WERI-Rb-1 (cell line): Measurements from ENCODE around the gene DMXL1.

ENCODE experiments used
- DNase-seq: peaks from one replicate; pipeline ENCODE4 v3.0.0-alpha.2; 2020
- H3K27ac ChIP-seq: fragments of 250-450 bp; sonication (Bioruptor Pico); 2 replicates; pipeline ENCODE4 v1.5.1; 2020; ENCODE audit warnings: mild to moderate bottlenecking, moderate library complexity
- H3K27me3 ChIP-seq: fragments of 250-450 bp; sonication (Bioruptor Pico); 2 replicates; pipeline ENCODE4 v1.5.1; 2021; ENCODE audit warnings: mild to moderate bottlenecking, low read depth, moderate library complexity; ENCODE audit not compliant: insufficient read depth, severe bottlenecking
- H3K36me3 ChIP-seq: fragments of 250-450 bp; sonication (Bioruptor Pico); 2 replicates; pipeline ENCODE4 v1.5.1; 2020; ENCODE audit warnings: mild to moderate bottlenecking, moderate library complexity
- H3K4me3 ChIP-seq: 2 replicates; pipeline ENCODE4 v1.5.1; 2011; ENCODE audit warnings: low read depth, mild to moderate bottlenecking, control low read depth, low read length
- H3K9me3 ChIP-seq: fragments of 250-450 bp; sonication (Bioruptor Pico); 2 replicates; pipeline ENCODE4 v1.5.1; 2021; ENCODE audit warnings: mild to moderate bottlenecking, moderate library complexity; ENCODE audit not compliant: severe bottlenecking
- CTCF ChIP-seq: IDR thresholded peaks from 2 replicates; pipeline ENCODE4 v1.5.1; 2011; ENCODE audit warnings: low read depth, mild to moderate bottlenecking, control low read depth, inconsistent platforms, low read length

DMXL1 gene

GRCh38 chr5:119037496-119038215 lies 33.2 kb upstream of the DMXL1 start:
- Histone ChIP-seq H3K27ac (no peak overlapping the region), H3K9me3 (no peaks in the 10 kb centered on the region), H3K27me3 (no peaks in the 10 kb centered on the region), H3K36me3 (no peaks in the 10 kb centered on the region), H3K4me3 (no peak overlapping the region)
- DNase-seq: no peak
- TF ChIP-seq CTCF: no peak

DNA sequence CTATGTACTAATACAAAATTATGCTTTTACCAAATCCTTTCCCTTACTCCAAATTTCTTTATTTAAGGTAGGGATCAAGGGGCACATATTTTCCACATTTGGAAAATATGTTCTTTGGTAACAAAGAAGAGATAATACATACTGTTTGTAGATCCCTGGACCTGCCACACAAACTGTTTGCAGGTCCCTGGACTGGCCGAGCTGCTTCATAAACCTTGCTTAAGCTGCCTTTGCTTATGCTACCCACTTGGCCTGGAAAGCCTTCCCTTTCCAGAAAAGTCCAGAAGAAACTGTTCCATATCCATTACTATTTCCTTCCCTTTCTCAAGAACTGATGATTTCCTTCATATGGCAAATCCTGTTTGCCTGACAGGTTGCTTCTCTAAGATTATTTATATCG lies 22.6 kb upstream of the DMXL1 start:
- DNase-seq: no peak
- no peak overlapping the region for H3K27ac ChIP-seq
- H3K27me3 ChIP-seq: no peaks in the 10 kb centered on the region
- H3K9me3 ChIP-seq: peaks cover under 1% of the 10 kb centered on the region
- no peak for TF ChIP-seq CTCF
- no peak overlapping the region for H3K4me3 ChIP-seq
- no peaks in the 10 kb centered on the region for H3K36me3 ChIP-seq

GRCh38 chr5:119049824-119050449 lies 20.9 kb upstream of the DMXL1 start:
- Histone ChIP-seq H3K27ac (no peak overlapping the region), H3K9me3 (peaks cover 3% of the 10 kb centered on the region), H3K36me3 (no peaks in the 10 kb centered on the region), H3K4me3 (no peak overlapping the region), H3K27me3 (no peaks in the 10 kb centered on the region)
- DNase-seq: no peak
- TF ChIP-seq CTCF: no peak

- Histone ChIP-seq H3K9me3 (peaks cover 3% of the 10 kb centered on the region), H3K27me3 (no peaks in the 10 kb centered on the region), H3K36me3 (no peaks in the 10 kb centered on the region), H3K27ac (no peak overlapping the region), H3K4me3 (no peak overlapping the region)
- DNase-seq: no peak
- no peak for TF ChIP-seq CTCF
These were observed 16.8 kb upstream of the DMXL1 start for GRCh38 chr5:119054101-119054500.

DNA sequence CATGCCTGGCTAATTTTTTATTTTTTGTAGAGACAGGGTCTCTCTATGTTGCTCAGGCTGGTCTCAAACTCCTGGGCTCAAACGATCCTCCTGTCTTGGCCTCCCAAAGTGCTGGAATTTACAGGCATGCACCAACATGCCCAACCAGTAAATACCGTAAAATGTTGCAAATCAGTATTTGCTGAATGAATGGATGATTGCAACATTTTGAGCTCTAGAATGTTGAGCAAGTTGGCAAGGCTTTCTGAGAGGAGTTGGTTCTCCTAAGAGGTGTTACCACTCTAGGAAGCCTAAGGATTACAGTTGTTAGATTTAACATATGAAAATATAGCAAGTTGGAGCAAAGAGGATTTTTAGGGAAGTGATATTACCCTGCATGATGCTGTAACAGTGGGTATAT lies 15.6 kb upstream of the DMXL1 start:
- Histone ChIP-seq H3K27ac (no peak overlapping the region), H3K4me3 (no peak overlapping the region), H3K36me3 (no peaks in the 10 kb centered on the region), H3K27me3 (no peaks in the 10 kb centered on the region), H3K9me3 (peaks cover 3% of the 10 kb centered on the region)
- DNase-seq: no peak
- no peak for TF ChIP-seq CTCF
